ENCODE data around the gene PLCB1.
A peak's percentile ranks its signal among the peaks of the same experiment; 100 is the strongest.

PLCB1 gene

DNA sequence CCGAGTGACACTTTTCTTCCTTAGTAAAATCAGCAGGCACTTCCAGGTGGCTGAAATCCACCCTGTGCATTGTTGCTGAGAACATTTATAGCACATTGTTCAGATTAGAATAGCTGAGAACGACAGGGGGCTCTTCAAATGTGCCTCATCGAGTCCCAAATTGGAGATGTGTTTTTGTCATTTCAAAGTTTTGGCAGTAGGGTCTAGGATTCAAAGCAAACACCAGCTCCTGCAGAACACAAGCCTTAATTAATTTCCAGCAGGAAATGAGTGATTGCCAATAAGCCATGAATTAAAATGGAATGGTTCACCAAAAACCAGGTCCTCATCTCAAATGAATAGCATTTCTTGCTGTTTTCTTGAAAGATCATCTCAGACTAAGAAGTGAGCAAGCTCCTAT, 171.6 kb downstream of the PLCB1 start:
- H3K9me2 ChIP-seq (replicated peaks; ENCODE audit: low read depth, low read length): no peaks in the 10 kb centered on the region
- no peaks in the 10 kb centered on the region for H4K20me1 ChIP-seq (ENCODE audit: insufficient read depth, low read length, poor library complexity, severe bottlenecking)
- H3K9ac ChIP-seq (ENCODE audit: low read depth, low read length, poor library complexity, severe bottlenecking): no peak overlapping the region
- H2AFZ ChIP-seq (ENCODE audit: low read length): no peak overlapping the region
- TF ChIP-seq EZH2phosphoT487 (IDR thresholded peaks at IDR 0.05; ENCODE audit: borderline replicate concordance): no peak
- TF ChIP-seq CTCF (conservative IDR thresholded peaks at IDR 0.05; ENCODE audit: low read length): no peak
- H3K4me1 ChIP-seq (ENCODE audit: insufficient read depth, low read length, poor library complexity, severe bottlenecking): peaks cover 7% of the 10 kb centered on the region
- no peaks in the 10 kb centered on the region for H3K27me3 ChIP-seq (ENCODE audit: insufficient read depth, low read length, poor library complexity, severe bottlenecking)
- H3K9me3 ChIP-seq (ENCODE audit: insufficient read depth, low read depth, low read length): no peaks in the 10 kb centered on the region
- H3F3A ChIP-seq (ENCODE audit: low read depth): no peaks in the 10 kb centered on the region
- no peak overlapping the region for H3K4me2 ChIP-seq (ENCODE audit: low read depth, low read length, poor library complexity, severe bottlenecking)
- no peaks in the 10 kb centered on the region for H3K79me2 ChIP-seq (ENCODE audit: insufficient read depth, low read length)
- no peaks in the 10 kb centered on the region for H3K36me3 ChIP-seq (ENCODE audit: insufficient read depth, low read length)
- H3K4me3 ChIP-seq (ENCODE audit: low read length, poor library complexity, severe bottlenecking): no peak overlapping the region

- H3K4me1 ChIP-seq (ENCODE audit: insufficient read depth, low read length, poor library complexity, severe bottlenecking): peaks cover 7% of the 10 kb centered on the region
- no peak overlapping the region for H3K4me2 ChIP-seq (ENCODE audit: low read depth, low read length, poor library complexity, severe bottlenecking)
- H3F3A ChIP-seq (ENCODE audit: low read depth): no peaks in the 10 kb centered on the region
- no peaks in the 10 kb centered on the region for H3K27me3 ChIP-seq (ENCODE audit: insufficient read depth, low read length, poor library complexity, severe bottlenecking)
- H3K9me3 ChIP-seq (ENCODE audit: insufficient read depth, low read depth, low read length): no peaks in the 10 kb centered on the region
- H3K4me3 ChIP-seq (ENCODE audit: low read length, poor library complexity, severe bottlenecking): no peak overlapping the region
- H3K79me2 ChIP-seq (ENCODE audit: insufficient read depth, low read length): no peaks in the 10 kb centered on the region
- TF ChIP-seq CTCF (conservative IDR thresholded peaks at IDR 0.05; ENCODE audit: low read length) (no peak), EZH2phosphoT487 (IDR thresholded peaks at IDR 0.05; ENCODE audit: borderline replicate concordance) (no peak)
- no peaks in the 10 kb centered on the region for H3K9me2 ChIP-seq (replicated peaks; ENCODE audit: low read depth, low read length)
- no peak overlapping the region for H3K9ac ChIP-seq (ENCODE audit: low read depth, low read length, poor library complexity, severe bottlenecking)
- no peak overlapping the region for H2AFZ ChIP-seq (ENCODE audit: low read length)
- no peaks in the 10 kb centered on the region for H3K36me3 ChIP-seq (ENCODE audit: insufficient read depth, low read length)
- H4K20me1 ChIP-seq (ENCODE audit: insufficient read depth, low read length, poor library complexity, severe bottlenecking): no peaks in the 10 kb centered on the region
Measured at GRCh38 chr20:8304124-8304816, 172.2 kb downstream of the PLCB1 start.

- no peak overlapping the region for H3K9ac ChIP-seq (ENCODE audit: low read depth, low read length, poor library complexity, severe bottlenecking)
- TF ChIP-seq EZH2phosphoT487 (IDR thresholded peaks at IDR 0.05; ENCODE audit: borderline replicate concordance) (no peak), CTCF (conservative IDR thresholded peaks at IDR 0.05; ENCODE audit: low read length) (peak; percentile 96)
- no peak overlapping the region for H3K4me2 ChIP-seq (ENCODE audit: low read depth, low read length, poor library complexity, severe bottlenecking)
- H3K4me1 ChIP-seq (ENCODE audit: insufficient read depth, low read length, poor library complexity, severe bottlenecking): peaks cover 7% of the 10 kb centered on the region
- H3K79me2 ChIP-seq (ENCODE audit: insufficient read depth, low read length): peaks cover under 1% of the 10 kb centered on the region; the same call in 1 of the 2 replicates
- no peaks in the 10 kb centered on the region for H3K9me2 ChIP-seq (replicated peaks; ENCODE audit: low read depth, low read length)
- no peak overlapping the region for H2AFZ ChIP-seq (ENCODE audit: low read length)
- no peaks in the 10 kb centered on the region for H3K36me3 ChIP-seq (ENCODE audit: insufficient read depth, low read length)
- H3K9me3 ChIP-seq (ENCODE audit: insufficient read depth, low read depth, low read length): no peaks in the 10 kb centered on the region
- peaks cover 2% of the 10 kb centered on the region for H4K20me1 ChIP-seq (ENCODE audit: insufficient read depth, low read length, poor library complexity, severe bottlenecking)
- H3K27me3 ChIP-seq (ENCODE audit: insufficient read depth, low read length, poor library complexity, severe bottlenecking): no peaks in the 10 kb centered on the region
- H3K4me3 ChIP-seq (ENCODE audit: low read length, poor library complexity, severe bottlenecking): no peak overlapping the region
- H3F3A ChIP-seq (ENCODE audit: low read depth): no peaks in the 10 kb centered on the region
Measured at GRCh38 chr20:8305449-8305978, 173.4 kb downstream of the PLCB1 start.
